Breast epithelium (tissue), 4 donors: ENCODE measurements around the gene R3HDM4. TPM values are rescaled to one million over a fixed set of nuclear protein-coding genes. Genes with fewer than 3 reads are reported as not detected.

Source experiments
- DNase-seq, 2 donors: peaks; one replicate each; pipeline ENCODE4 v3.0.0-alpha.2; 2019; ENCODE audit warnings: low spot score in 2 of 2
- H3K27ac ChIP-seq, 2 donors: fragments of 200-600 bp; sonication (generic) in 1 of 2; one replicate each; pipeline ENCODE4 v1.5.1; 2016 to 2019; ENCODE audit warnings: mild to moderate bottlenecking in 1 of 2
- H3K27me3 ChIP-seq, 2 donors: fragments of 200-600 bp; sonication (generic) in 1 of 2; one replicate each; pipeline versions ENCODE4 v1.5.1 to v1.6.0; 2017 to 2019; ENCODE audit warnings: control low read depth in 1 of 2, mild to moderate bottlenecking in 1 of 2
- H3K36me3 ChIP-seq: fragments of 200-600 bp; one replicate; pipeline ENCODE4 v1.5.1; 2019
- H3K4me1 ChIP-seq, 2 donors: fragments of 200-600 bp; sonication (generic); one replicate each; pipeline ENCODE4 v1.5.1; 2016 to 2019; ENCODE audit warnings: control low read depth in 1 of 2
- H3K4me3 ChIP-seq, 3 donors: fragments of 200-600 bp; sonication (generic); 1 replicate in 2 of 3; 2 replicates in 1 of 3; pipeline ENCODE4 v1.5.1; 2016 to 2019; ENCODE audit warnings: mild to moderate bottlenecking in 3 of 3, moderate library complexity in 2 of 3
- H3K9me3 ChIP-seq, 2 donors: fragments of 200-600 bp; sonication (generic) in 1 of 2; one replicate each; pipeline ENCODE4 v1.5.1; 2016 to 2019; ENCODE audit warnings: control low read depth in 1 of 2
- POLR2A ChIP-seq: fragments of 450-650 bp; IDR thresholded peaks from one replicate; pipeline ENCODE4 v1.6.1; 2016; ENCODE audit warnings: antibody characterized with exemption, mild to moderate bottlenecking, moderate library complexity
- POLR2AphosphoS5 ChIP-seq, 3 donors: sonication (generic); formaldehyde crosslinking; IDR thresholded peaks; one replicate each; pipeline ENCODE4 v1.6.1; 2017; ENCODE audit warnings: antibody characterized with exemption in 3 of 3
- intact Hi-C: fragments of 100-400 bp; cut with DNase I; formaldehyde crosslinking; loops from one replicate; pipeline ENCODE4 v1.15.1; 2023; ENCODE audit warnings: low total_unique reads
- total RNA-seq, 3 donors: library from RNA; depleted of rRNA; stranded (reverse); fragments of >200 nt; gene quantifications; one replicate each; pipeline ENCODE4 v1.1.0, GENCODE V29; 2016
- TF ChIP-seq, protein P1 (sequence below), 3 donors: fragments of 450-650 bp; IDR thresholded peaks; one replicate each; pipeline ENCODE4 v1.5.1; 2016 to 2017; ENCODE audit warnings: antibody characterized with exemption in 3 of 3, mild to moderate bottlenecking in 3 of 3, moderate library complexity in 3 of 3

R3HDM4 gene
- total RNA-seq, 3 donors from 2014 or later, result 31.8 to 41.6 (median 41.0) TPM

DNA sequence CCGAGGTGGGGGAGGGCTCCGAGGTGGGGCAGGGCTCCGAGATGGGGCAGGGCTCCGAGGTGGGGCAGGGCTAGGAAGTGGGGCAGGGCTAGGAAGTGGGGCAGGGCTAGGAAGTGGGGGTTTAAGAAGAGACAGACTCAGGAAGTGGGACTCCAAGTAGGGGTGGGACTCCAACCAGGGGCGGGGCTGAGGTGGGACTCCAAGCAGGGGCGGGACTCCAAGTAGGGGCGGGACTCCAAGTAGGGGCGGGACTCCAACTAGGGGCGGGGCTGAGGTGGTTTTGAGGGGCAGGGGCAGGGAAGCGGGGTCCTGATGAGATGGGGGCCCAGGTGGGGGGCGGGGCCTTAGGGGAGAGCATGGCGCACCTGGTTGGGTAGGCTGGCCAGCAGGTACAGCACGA, 39.9 kb downstream of the R3HDM4 start:
- Histone ChIP-seq H3K4me1 (no peaks in the 10 kb centered on the region), H3K36me3 (no peaks in the 10 kb centered on the region), H3K27me3 (no peaks in the 10 kb centered on the region), H3K27ac (no peak overlapping the region), H3K4me3 (no peak overlapping the region), H3K9me3 (no peaks in the 10 kb centered on the region)
- intact Hi-C loops, result no loop called here
- TF ChIP-seq, protein P1, sequence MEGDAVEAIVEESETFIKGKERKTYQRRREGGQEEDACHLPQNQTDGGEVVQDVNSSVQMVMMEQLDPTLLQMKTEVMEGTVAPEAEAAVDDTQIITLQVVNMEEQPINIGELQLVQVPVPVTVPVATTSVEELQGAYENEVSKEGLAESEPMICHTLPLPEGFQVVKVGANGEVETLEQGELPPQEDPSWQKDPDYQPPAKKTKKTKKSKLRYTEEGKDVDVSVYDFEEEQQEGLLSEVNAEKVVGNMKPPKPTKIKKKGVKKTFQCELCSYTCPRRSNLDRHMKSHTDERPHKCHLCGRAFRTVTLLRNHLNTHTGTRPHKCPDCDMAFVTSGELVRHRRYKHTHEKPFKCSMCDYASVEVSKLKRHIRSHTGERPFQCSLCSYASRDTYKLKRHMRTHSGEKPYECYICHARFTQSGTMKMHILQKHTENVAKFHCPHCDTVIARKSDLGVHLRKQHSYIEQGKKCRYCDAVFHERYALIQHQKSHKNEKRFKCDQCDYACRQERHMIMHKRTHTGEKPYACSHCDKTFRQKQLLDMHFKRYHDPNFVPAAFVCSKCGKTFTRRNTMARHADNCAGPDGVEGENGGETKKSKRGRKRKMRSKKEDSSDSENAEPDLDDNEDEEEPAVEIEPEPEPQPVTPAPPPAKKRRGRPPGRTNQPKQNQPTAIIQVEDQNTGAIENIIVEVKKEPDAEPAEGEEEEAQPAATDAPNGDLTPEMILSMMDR (IDR thresholded peaks at IDR 0.05), result no peak
- TF ChIP-seq POLR2A (no peak), POLR2AphosphoS5 (IDR thresholded peaks at IDR 0.05) (no peak)
- no peak for DNase-seq

DNA sequence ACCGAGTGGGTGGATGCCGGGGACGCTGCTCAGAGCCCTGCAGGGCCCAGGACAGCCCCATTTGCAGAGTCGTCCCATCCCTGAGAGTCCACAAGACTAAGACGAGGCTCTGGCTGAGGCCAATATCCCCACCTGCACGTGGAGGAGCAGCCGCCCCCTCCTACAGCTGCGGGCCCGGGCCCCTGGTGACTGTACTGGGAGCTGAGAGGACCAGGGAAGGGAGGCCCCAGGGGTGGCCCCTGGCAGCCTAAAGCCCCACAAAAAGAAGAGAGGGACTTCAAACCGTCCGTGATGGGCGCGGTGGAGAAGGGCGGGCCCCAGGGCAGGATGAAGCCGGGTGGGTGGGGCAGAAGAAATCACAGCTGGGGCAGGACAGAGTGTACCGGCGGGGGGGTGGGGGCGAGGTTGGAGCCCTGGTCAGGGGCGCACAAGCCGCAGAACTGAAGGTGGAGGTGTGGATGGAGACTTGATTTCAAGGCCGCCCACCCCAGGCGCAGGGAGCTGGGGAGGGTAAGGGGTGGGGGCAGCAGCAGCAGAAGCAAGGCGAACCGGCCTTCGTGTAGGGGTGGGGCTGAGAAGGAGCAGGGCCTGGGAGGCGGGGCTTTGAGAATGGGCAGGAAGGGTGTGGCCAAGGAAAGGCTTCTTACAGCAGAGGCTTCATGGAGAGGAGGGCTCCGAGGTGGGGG, 40.6 kb downstream of the R3HDM4 start:
- H3K4me3 ChIP-seq, result no peak overlapping the region
- no peaks in the 10 kb centered on the region for H3K9me3 ChIP-seq
- intact Hi-C loops, result no loop called here
- H3K4me1 ChIP-seq, result no peaks in the 10 kb centered on the region
- no peaks in the 10 kb centered on the region for H3K27me3 ChIP-seq
- TF ChIP-seq, protein P1 (IDR thresholded peaks at IDR 0.05), result no peak
- TF ChIP-seq POLR2A (no peak), POLR2AphosphoS5 (IDR thresholded peaks at IDR 0.05) (no peak)
- no peaks in the 10 kb centered on the region for H3K36me3 ChIP-seq
- H3K27ac ChIP-seq, result peak overlapping the region; percentile 4 to 74
- no peak for DNase-seq

DNA sequence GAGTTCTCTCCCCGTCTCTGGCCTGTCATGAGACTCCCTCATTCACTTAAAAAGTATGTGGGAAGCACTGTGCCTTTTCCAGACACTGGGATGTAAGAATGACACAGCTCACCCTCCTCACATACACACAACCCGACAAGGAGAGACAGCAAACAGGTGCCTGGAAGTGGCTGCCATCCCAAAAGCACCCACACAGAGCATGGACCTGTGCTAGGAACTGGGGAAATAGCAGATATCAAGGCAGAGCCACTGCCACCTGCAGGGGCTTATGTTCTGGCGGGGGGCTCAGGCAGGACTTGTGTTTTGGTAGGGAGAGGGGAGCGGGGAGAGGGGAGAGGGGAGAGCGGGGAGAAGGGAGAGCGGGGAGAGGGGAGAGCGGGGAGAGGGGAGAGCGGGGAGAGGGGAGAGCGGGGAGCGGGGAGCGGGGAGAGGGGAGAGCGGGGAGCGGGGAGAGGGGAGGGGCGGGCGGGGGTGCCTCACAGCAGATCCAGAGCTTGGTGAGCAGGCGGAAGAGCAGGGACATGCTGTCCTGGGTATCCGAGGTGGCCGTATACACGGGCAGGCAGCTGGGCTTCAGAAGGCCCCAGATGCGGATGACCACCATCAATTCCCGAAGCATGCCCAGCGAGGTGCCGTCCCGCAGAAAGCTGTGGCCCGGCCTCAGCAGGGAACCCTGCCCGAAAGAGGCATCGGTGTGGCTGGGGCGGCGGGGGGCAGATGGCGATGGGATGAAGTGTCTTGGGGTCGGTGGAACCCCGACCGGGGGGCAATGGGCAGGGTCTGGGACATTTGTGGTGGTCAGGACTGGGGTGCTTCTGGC, 41.4 kb downstream of the R3HDM4 start:
- Histone ChIP-seq H3K27me3 (no peaks in the 10 kb centered on the region), H3K4me1 (no peaks in the 10 kb centered on the region), H3K9me3 (no peaks in the 10 kb centered on the region), H3K36me3 (no peaks in the 10 kb centered on the region), H3K27ac (peak overlapping the region; percentile 4 to 74), H3K4me3 (no peak overlapping the region)
- intact Hi-C loops, result no loop called here
- no peak for DNase-seq
- TF ChIP-seq POLR2AphosphoS5 (IDR thresholded peaks at IDR 0.05) (no peak), POLR2A (no peak)
- TF ChIP-seq, protein P1 (IDR thresholded peaks at IDR 0.05), result no peak

DNA sequence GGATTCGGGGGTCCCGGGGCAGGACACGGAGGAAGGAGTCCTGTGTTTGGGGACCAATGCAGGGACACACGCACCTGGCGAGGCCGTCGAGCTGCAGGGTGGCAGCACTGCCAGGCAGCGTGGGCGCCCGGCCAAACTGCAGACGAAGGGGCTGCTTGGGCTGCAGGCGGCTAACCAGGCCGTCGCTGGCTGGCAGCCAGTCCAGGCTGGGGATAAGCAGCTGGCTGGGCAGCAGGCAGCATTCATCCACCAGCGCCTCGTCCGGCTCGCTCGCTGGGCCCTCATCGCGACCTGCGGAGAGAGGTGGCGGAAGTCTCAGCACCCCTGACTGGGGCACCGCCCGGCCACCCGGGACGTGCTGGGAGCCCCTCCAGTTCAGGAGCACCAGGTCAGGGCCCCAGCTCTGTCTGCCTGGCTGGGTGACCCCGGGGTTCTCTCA, 42.0 kb downstream of the R3HDM4 start:
- no peak for DNase-seq
- H3K27ac ChIP-seq, result peak overlapping the region in 1 of 2 donors; percentile 19
- no peak overlapping the region for H3K4me3 ChIP-seq
- H3K9me3 ChIP-seq, result no peaks in the 10 kb centered on the region
- TF ChIP-seq POLR2A (no peak), POLR2AphosphoS5 (IDR thresholded peaks at IDR 0.05) (no peak)
- TF ChIP-seq, protein P1 (IDR thresholded peaks at IDR 0.05), result no peak
- no peaks in the 10 kb centered on the region for H3K27me3 ChIP-seq
- intact Hi-C loops, result no loop called here
- no peaks in the 10 kb centered on the region for H3K4me1 ChIP-seq
- no peaks in the 10 kb centered on the region for H3K36me3 ChIP-seq

DNA sequence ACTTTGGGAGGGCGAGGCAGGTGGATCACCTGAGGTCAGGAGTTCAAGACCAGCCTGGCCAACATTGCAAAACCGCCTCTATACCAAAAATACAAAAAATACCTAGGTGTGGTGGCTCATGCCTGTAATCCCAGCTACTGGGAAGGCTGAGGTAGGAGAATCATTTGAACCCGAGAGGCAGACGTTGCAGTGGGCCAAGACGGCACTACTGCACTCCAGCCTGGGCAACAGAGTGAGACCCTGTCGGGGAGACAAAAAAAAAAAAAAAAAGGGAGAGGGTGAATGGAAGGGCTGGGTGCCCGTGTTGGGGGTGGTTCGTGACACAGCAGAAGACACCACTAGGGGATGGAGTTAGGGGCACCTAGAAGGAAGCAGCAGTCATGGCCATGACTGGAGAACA, 42.7 kb downstream of the R3HDM4 start:
- no peak for DNase-seq
- Histone ChIP-seq H3K4me1 (no peaks in the 10 kb centered on the region), H3K27ac (peak overlapping the region; percentile 87 to 93), H3K27me3 (no peaks in the 10 kb centered on the region), H3K9me3 (no peaks in the 10 kb centered on the region), H3K36me3 (no peaks in the 10 kb centered on the region), H3K4me3 (no peak overlapping the region)
- intact Hi-C loops, result no loop called here
- TF ChIP-seq POLR2A (no peak), POLR2AphosphoS5 (IDR thresholded peaks at IDR 0.05) (no peak)
- TF ChIP-seq, protein P1 (IDR thresholded peaks at IDR 0.05), result no peak
